BJ (cell line): ENCODE measurements around the gene BOD1L1. TPM values are rescaled to one million over a fixed set of nuclear protein-coding genes. Genes with fewer than 3 reads are reported as not detected.

Experiments used
- CTCF ChIA-PET: fragments of 350-600 bp; formaldehyde crosslinking; extraction: SDS; loops from one replicate; lab custom pipeline; 2021; ENCODE audit warnings: antibody characterized with exemption, inconsistent platforms; lab: Yijun Ruan, JAX
- POLR2A ChIA-PET: fragments of 300-600 bp; sonication (Branson Sonifier 250); formaldehyde crosslinking; extraction: SDS; loops from one replicate; lab custom pipeline; 2021; ENCODE audit warnings: antibody characterized with exemption; lab: Charles Lee
- DNase-seq: peaks from one replicate; pipeline ENCODE4 v3.0.0-alpha.2; 2011; ENCODE audit warnings: low read depth
- H3K27me3 ChIP-seq: 2 replicates; pipeline ENCODE4 v1.6.0; 2011; ENCODE audit warnings: low read length; ENCODE audit not compliant: control insufficient read depth, insufficient read depth
- H3K36me3 ChIP-seq: 2 replicates; pipeline ENCODE4 v1.5.1; 2011; ENCODE audit warnings: low read length; ENCODE audit not compliant: control insufficient read depth, insufficient read depth
- H3K4me3 ChIP-seq: 2 replicates; pipeline ENCODE4 v1.5.1; 2011; ENCODE audit warnings: low read depth, mild to moderate bottlenecking, control low read depth, low read length
- CTCF ChIP-seq: IDR thresholded peaks from 2 replicates; pipeline ENCODE4 v1.5.1; 2011; ENCODE audit warnings: low read depth, mild to moderate bottlenecking, control low read depth, inconsistent platforms, low read length, moderate library complexity; ENCODE audit not compliant: insufficient read depth
- polyA plus RNA-seq: library from polyadenylated mRNA; depleted of rRNA; stranded (reverse); fragments of >200 nt; gene quantifications from 2 replicates; pipeline ENCODE4 v1.2.3, GENCODE V29; 2011

BOD1L1 gene
- polyA plus RNA-seq, 1 experiment: 8.9 TPM

DNA sequence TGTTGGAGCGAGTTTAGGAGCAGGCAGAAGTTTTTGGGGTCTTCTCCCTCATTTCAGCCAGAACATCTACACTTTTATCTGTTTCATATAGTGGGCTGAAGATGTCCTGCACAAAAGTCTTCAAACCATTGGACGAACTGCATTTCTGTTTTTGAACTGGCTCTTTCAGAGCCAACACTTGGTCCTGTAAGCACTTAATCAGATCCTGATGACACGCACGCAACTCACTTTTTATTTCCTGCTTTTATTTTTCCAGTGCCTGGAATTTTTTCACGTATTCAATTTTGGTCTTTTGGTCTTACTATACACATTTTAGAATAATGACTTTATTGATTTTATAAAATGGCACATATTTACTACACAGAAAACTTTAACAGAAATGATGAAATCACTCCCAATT is 43.0 kb downstream of the BOD1L1 start:
- H3K36me3 ChIP-seq: peaks cover 11% of the 10 kb centered on the region
- ChIA-PET POLR2A (no interaction called here), CTCF (no interaction called here)
- TF ChIP-seq CTCF: no peak
- no peaks in the 10 kb centered on the region for H3K27me3 ChIP-seq
- no peak overlapping the region for H3K4me3 ChIP-seq
- DNase-seq: no peak

- peaks cover 13% of the 10 kb centered on the region for H3K36me3 ChIP-seq
- ChIA-PET POLR2A (no interaction called here), CTCF (no interaction called here)
- no peak for DNase-seq
- no peak overlapping the region for H3K4me3 ChIP-seq
- H3K27me3 ChIP-seq: no peaks in the 10 kb centered on the region
- no peak for TF ChIP-seq CTCF
Measured at GRCh38 chr4:13580036-13580435, 47.5 kb downstream of the BOD1L1 start.

DNA sequence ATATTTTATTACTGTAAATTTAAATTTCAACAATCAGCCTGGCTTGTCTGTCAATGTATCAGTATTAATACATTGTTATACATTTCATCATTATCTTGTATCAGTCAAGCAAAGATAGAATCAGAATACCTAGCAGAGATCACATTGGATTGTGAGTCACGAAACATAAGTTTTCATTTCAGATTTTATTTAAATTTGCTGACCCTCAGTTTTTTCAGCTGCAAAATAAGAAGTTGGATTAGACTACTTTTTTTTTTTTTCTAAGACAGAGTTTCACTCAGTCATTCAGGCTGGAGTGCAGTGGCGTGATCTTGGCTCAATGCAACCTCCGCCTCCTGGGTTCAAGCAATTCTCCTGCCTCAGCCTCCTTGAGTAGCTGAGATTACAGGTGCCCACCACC is 49.9 kb downstream of the BOD1L1 start:
- DNase-seq: no peak
- Histone ChIP-seq H3K27me3 (no peaks in the 10 kb centered on the region), H3K4me3 (no peak overlapping the region), H3K36me3 (peaks cover 13% of the 10 kb centered on the region)
- POLR2A ChIA-PET: no interaction called here
- CTCF ChIA-PET: interaction anchor here (1.3 kb wide), 1 partner anchor 848 kb away, joined by 3 read pairs; no protein-coding TSS in a partner anchor
- TF ChIP-seq CTCF: no peak

DNA sequence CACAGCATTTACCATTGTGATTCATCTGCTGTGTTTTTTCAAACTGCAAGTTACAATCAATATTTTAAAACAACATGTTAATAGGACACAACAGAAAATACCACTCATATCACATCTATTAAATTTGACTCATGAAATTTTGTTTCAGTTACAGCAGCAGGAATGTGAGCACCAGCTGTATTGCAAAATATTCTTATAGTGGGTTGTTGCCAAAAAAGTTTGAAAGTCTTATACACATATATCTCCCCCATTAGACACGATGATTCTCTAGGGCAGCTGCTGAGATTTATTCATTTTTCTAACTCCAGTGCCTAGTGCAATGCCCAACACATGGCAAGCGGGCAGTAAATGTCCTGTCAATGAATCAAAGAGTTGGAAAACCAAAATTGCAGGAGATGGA is 56.6 kb downstream of the BOD1L1 start:
- ChIA-PET CTCF (no interaction called here), POLR2A (no interaction called here)
- DNase-seq: no peak
- no peak for TF ChIP-seq CTCF
- no peaks in the 10 kb centered on the region for H3K27me3 ChIP-seq
- H3K36me3 ChIP-seq: peaks cover 19% of the 10 kb centered on the region
- H3K4me3 ChIP-seq: no peak overlapping the region

- Histone ChIP-seq H3K27me3 (no peaks in the 10 kb centered on the region), H3K36me3 (peaks cover 11% of the 10 kb centered on the region), H3K4me3 (no peak overlapping the region)
- DNase-seq: no peak
- TF ChIP-seq CTCF: no peak
- ChIA-PET POLR2A (no interaction called here), CTCF (interaction anchor here (0.7 kb wide), 1 partner anchor 782 kb away, joined by 3 read pairs; no protein-coding TSS in a partner anchor)
Measured at GRCh38 chr4:13567125-13567524, 60.4 kb downstream of the BOD1L1 start.
